ENCODE results near the gene CAST.

Gene CAST

GRCh38 chr5:96817506-96817905, 155.3 kb downstream of the CAST start:
- ATAC-seq (ENCODE audit: insufficient read depth, low read depth) (peak; percentile 9; the same call in 2 of the 3 replicates), DNase-seq (peak; percentile 63)
- TF ChIP-seq EZH2 (IDR thresholded peaks at IDR 0.05; ENCODE audit: borderline replicate concordance, low read depth, low read length, severe bottlenecking) = no peak
- TF ChIP-seq CTCF (IDR thresholded peaks at IDR 0.05; ENCODE audit: borderline replicate concordance, extremely low read depth, low read length, poor library complexity, severe bottlenecking) = no peak
- peak overlapping the region; percentile 80 for H3K4me2 ChIP-seq (ENCODE audit: insufficient read depth, low read length)
- peak overlapping the region; percentile 63 for H2AFZ ChIP-seq (ENCODE audit: low read depth, low read length)
- H3K79me2 ChIP-seq (ENCODE audit: insufficient read depth, low read length) = no peaks in the 10 kb centered on the region
- H3K4me1 ChIP-seq (ENCODE audit: insufficient read depth, low read length) = peaks cover 70% of the 10 kb centered on the region
- H3K36me3 ChIP-seq (ENCODE audit: insufficient read depth, low read length) = no peaks in the 10 kb centered on the region
- H4K20me1 ChIP-seq (ENCODE audit: insufficient read depth, low read length) = no peaks in the 10 kb centered on the region
- H3K27me3 ChIP-seq (ENCODE audit: insufficient read depth, low read length, poor library complexity) = no peaks in the 10 kb centered on the region
- peak overlapping the region; percentile 92 for H3K27ac ChIP-seq (ENCODE audit: low read length)
- H3K9me3 ChIP-seq (ENCODE audit: insufficient read depth, low read length, severe bottlenecking) = no peaks in the 10 kb centered on the region
- H3K4me3 ChIP-seq (ENCODE audit: low read depth in 1 of 2, low read length in 2 of 2) = peak overlapping the region; percentile 7 to 58; a peak in 3 of 4 replicates
- H3K9ac ChIP-seq (ENCODE audit: low read depth, low read length) = peak overlapping the region; percentile 63

- H3K4me3 ChIP-seq (ENCODE audit: low read depth in 1 of 2, low read length in 2 of 2) = 0 out of 4 replicates have a peak overlapping the region, but pooled peaks of 1 of the 2 experiments have one; percentile 11
- H3K27me3 ChIP-seq (ENCODE audit: insufficient read depth, low read length, poor library complexity) = no peaks in the 10 kb centered on the region
- H3K9ac ChIP-seq (ENCODE audit: low read depth, low read length) = peak overlapping the region; percentile 63
- peak overlapping the region; percentile 63; the same call in 1 of the 2 replicates for H2AFZ ChIP-seq (ENCODE audit: low read depth, low read length)
- H3K4me1 ChIP-seq (ENCODE audit: insufficient read depth, low read length) = peaks cover 78% of the 10 kb centered on the region
- no peaks in the 10 kb centered on the region for H3K9me3 ChIP-seq (ENCODE audit: insufficient read depth, low read length, severe bottlenecking)
- H3K4me2 ChIP-seq (ENCODE audit: insufficient read depth, low read length) = peak overlapping the region; percentile 80
- TF ChIP-seq CTCF (IDR thresholded peaks at IDR 0.05; ENCODE audit: borderline replicate concordance, extremely low read depth, low read length, poor library complexity, severe bottlenecking) = no peak
- no peak for TF ChIP-seq EZH2 (IDR thresholded peaks at IDR 0.05; ENCODE audit: borderline replicate concordance, low read depth, low read length, severe bottlenecking)
- no peaks in the 10 kb centered on the region for H4K20me1 ChIP-seq (ENCODE audit: insufficient read depth, low read length)
- DNase-seq (no peak), ATAC-seq (ENCODE audit: insufficient read depth, low read depth) (no peak)
- no peaks in the 10 kb centered on the region for H3K36me3 ChIP-seq (ENCODE audit: insufficient read depth, low read length)
- H3K79me2 ChIP-seq (ENCODE audit: insufficient read depth, low read length) = no peaks in the 10 kb centered on the region
- peak overlapping the region; percentile 92 for H3K27ac ChIP-seq (ENCODE audit: low read length)
Measured at GRCh38 chr5:96818125-96818788, 156.1 kb downstream of the CAST start.

- ATAC-seq (ENCODE audit: insufficient read depth, low read depth) = no peak
- Histone ChIP-seq H3K27ac (ENCODE audit: low read length) (no peak overlapping the region), H3K4me3 (ENCODE audit: low read depth in 1 of 2, low read length in 2 of 2) (no peak overlapping the region), H3K27me3 (ENCODE audit: insufficient read depth, low read length, poor library complexity) (no peaks in the 10 kb centered on the region), H3K9ac (ENCODE audit: low read depth, low read length) (no peak overlapping the region), H4K20me1 (ENCODE audit: insufficient read depth, low read length) (no peaks in the 10 kb centered on the region), H3K36me3 (ENCODE audit: insufficient read depth, low read length) (no peaks in the 10 kb centered on the region), H3K9me3 (ENCODE audit: insufficient read depth, low read length, severe bottlenecking) (no peaks in the 10 kb centered on the region), H3K4me1 (ENCODE audit: insufficient read depth, low read length) (peaks cover 78% of the 10 kb centered on the region), H3K4me2 (ENCODE audit: insufficient read depth, low read length) (no peak overlapping the region), H3K79me2 (ENCODE audit: insufficient read depth, low read length) (no peaks in the 10 kb centered on the region), H2AFZ (ENCODE audit: low read depth, low read length) (no peak overlapping the region)
- no peak for DNase-seq
- TF ChIP-seq CTCF (IDR thresholded peaks at IDR 0.05; ENCODE audit: borderline replicate concordance, extremely low read depth, low read length, poor library complexity, severe bottlenecking) = no peak
- TF ChIP-seq EZH2 (IDR thresholded peaks at IDR 0.05; ENCODE audit: borderline replicate concordance, low read depth, low read length, severe bottlenecking) = no peak
Measured at GRCh38 chr5:96819806-96820205, 157.6 kb downstream of the CAST start.

All from DND-41 (cell line).